Astrocyte (in vitro differentiated cells and primary cell): Measurements from ENCODE around the gene PHF10.

Experiments used
- CTCF ChIP-seq: IDR thresholded peaks from 2 replicates; pipeline ENCODE4 v1.5.1; 2011; ENCODE audit warnings: low read depth, mild to moderate bottlenecking, inconsistent platforms, low read length, moderate library complexity; ENCODE audit not compliant: insufficient read depth
- EZH2 ChIP-seq: IDR thresholded peaks from 2 replicates; pipeline ENCODE4 v1.6.1; 2012; ENCODE audit warnings: mild to moderate bottlenecking, low read length, inconsistent platforms; ENCODE audit not compliant: insufficient read depth

DNA sequence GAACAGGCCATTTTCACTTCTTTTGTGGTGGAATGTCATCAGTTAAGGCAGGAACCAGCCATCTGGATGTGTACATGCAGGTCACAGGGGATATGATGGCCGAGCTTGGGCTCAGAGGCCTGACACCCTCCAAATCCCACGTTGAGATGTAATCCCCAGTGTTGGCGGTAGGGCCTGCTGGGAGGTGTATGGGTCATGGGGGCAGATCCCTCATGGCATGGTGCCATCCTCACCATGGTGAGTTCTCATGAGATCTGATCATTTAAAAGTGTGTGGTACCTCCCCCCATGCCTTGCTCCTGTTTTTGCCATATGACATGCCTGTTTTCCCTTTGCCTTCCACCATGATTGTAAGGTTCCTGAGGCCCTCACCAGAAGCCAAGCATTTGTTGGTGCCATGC lies 49.3 kb downstream of the PHF10 start:
- TF ChIP-seq EZH2 (no peak), CTCF (no peak)
